Activated T-helper 1 cell treated with anti-CD3 and anti-CD28 coated beads, Interleukin-12 subunit alpha, Interleukin-12 subunit beta, Interleukin-2, Interleukin-4 antibody, amounts not matched to agents 30 ng/mL and 10 ng/mL and 1 ng/mL, durations not matched to agents 14 hours and 24 hours and 36 hours (primary cell): ENCODE results near the gene PPP1R1C. TPM values are rescaled to one million over a fixed set of nuclear protein-coding genes. Genes with fewer than 3 reads are reported as not detected.
A peak's percentile ranks its signal among the peaks of the same experiment; 100 is the strongest.
"Not testable (repeated sequence)": the region's sequence is repeated elsewhere in the genome, so short reads cannot be mapped to it uniquely, and the experiment has no call there.

Source experiments
- DNase-seq: peaks from one replicate; pipeline ENCODE4 v3.0.0; 2021; ENCODE audit warnings: low spot score
- H3K27ac Mint-ChIP-seq: one replicate; pipeline ENCODE4 v1.8.0; 2021; ENCODE audit warnings: mild to moderate bottlenecking, mixed read lengths
- H3K27me3 Mint-ChIP-seq: one replicate; pipeline ENCODE4 v1.8.0; 2022; ENCODE audit warnings: mild to moderate bottlenecking, moderate library complexity, mixed read lengths; ENCODE audit not compliant: insufficient read depth
- H3K36me3 Mint-ChIP-seq: one replicate; pipeline ENCODE4 v1.8.0; 2021; ENCODE audit warnings: low read depth, mixed read lengths
- H3K4me1 Mint-ChIP-seq: one replicate; pipeline ENCODE4 v1.8.0; 2021; ENCODE audit warnings: low read depth, mixed read lengths
- H3K4me3 Mint-ChIP-seq: one replicate; pipeline ENCODE4 v1.8.0; 2021; ENCODE audit warnings: mild to moderate bottlenecking, moderate library complexity, mixed read lengths
- H3K9me3 Mint-ChIP-seq: one replicate; pipeline ENCODE4 v1.8.0; 2021; ENCODE audit warnings: mixed read lengths
- intact Hi-C: fragments of 100-400 bp; cut with micrococcal nuclease; formaldehyde crosslinking; loops from one replicate; pipeline ENCODE4 v1.15.1; 2024
- total RNA-seq: library from RNA; stranded (reverse); gene quantifications from 2 replicates; pipeline ENCODE4 v1.2.3, GENCODE V29; 2022

PPP1R1C gene
- total RNA-seq, 1 donor from 2014 or later: not detected

DNA sequence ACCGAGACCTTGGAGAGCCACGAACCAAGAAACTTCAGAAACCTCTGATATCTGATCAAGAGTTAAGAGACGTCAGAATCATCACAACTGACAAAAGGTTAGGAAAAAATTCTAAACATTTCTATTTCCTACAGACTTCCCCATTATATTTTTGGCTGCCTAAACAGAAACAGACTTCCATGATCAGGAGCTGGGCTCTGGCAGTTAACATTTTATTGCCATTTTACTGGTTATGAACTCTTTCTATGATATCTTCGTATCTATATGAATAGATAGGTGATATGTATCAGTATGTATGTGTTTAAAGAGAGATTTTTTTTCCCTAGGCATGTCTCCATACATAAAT is 31.1 kb upstream of the PPP1R1C start:
- DNase-seq: no peak
- H3K4me1 Mint-ChIP-seq: peaks cover 21% of the 10 kb centered on the region
- H3K27ac Mint-ChIP-seq: no peak overlapping the region
- peak overlapping the region; percentile 47 for H3K4me3 Mint-ChIP-seq
- peaks cover 20% of the 10 kb centered on the region for H3K27me3 Mint-ChIP-seq
- no peaks in the 10 kb centered on the region for H3K9me3 Mint-ChIP-seq
- H3K36me3 Mint-ChIP-seq: no peaks in the 10 kb centered on the region
- intact Hi-C loops: loop anchor here (1.0 to 5.0 kb wide), 4 partner anchors 52 to 972 kb away; partner anchors contain the start of gene UBE2E3

GRCh38 chr2:181955010-181955409 is 30.6 kb upstream of the PPP1R1C start:
- peaks cover 21% of the 10 kb centered on the region for H3K4me1 Mint-ChIP-seq
- no peak overlapping the region for H3K27ac Mint-ChIP-seq
- no peak for DNase-seq
- H3K27me3 Mint-ChIP-seq: peaks cover 19% of the 10 kb centered on the region
- H3K36me3 Mint-ChIP-seq: no peaks in the 10 kb centered on the region
- H3K4me3 Mint-ChIP-seq: no peak overlapping the region
- no peaks in the 10 kb centered on the region for H3K9me3 Mint-ChIP-seq
- intact Hi-C loops: loop anchor here (2.0 kb wide), 1 partner anchor 52 kb away; no protein-coding TSS in a partner anchor

- not testable (repeated sequence) for H3K27ac Mint-ChIP-seq, DNase-seq, H3K9me3 Mint-ChIP-seq, H3K36me3 Mint-ChIP-seq, H3K4me3 Mint-ChIP-seq
- Mint-ChIP-seq H3K4me1 (peaks cover 21% of the 10 kb centered on the region), H3K27me3 (peaks cover 17% of the 10 kb centered on the region)
- intact Hi-C loops: loop anchor here (2.0 kb wide), 1 partner anchor 53 kb away; no protein-coding TSS in a partner anchor
Observed at GRCh38 chr2:181955866-181956265, 29.8 kb upstream of the PPP1R1C start.

GRCh38 chr2:181957668-181958067 is 28.0 kb upstream of the PPP1R1C start:
- intact Hi-C loops: no loop called here
- no peak overlapping the region for H3K27ac Mint-ChIP-seq
- no peaks in the 10 kb centered on the region for H3K9me3 Mint-ChIP-seq
- no peaks in the 10 kb centered on the region for H3K36me3 Mint-ChIP-seq
- H3K4me1 Mint-ChIP-seq: peaks cover 21% of the 10 kb centered on the region
- peaks cover 17% of the 10 kb centered on the region for H3K27me3 Mint-ChIP-seq
- no peak overlapping the region for H3K4me3 Mint-ChIP-seq
- no peak for DNase-seq

GRCh38 chr2:181958726-181959125 is 26.9 kb upstream of the PPP1R1C start:
- Mint-ChIP-seq H3K4me1 (peaks cover 17% of the 10 kb centered on the region), H3K27me3 (peaks cover 10% of the 10 kb centered on the region), H3K9me3 (no peaks in the 10 kb centered on the region), H3K27ac (no peak overlapping the region), H3K36me3 (no peaks in the 10 kb centered on the region), H3K4me3 (no peak overlapping the region)
- DNase-seq: no peak
- intact Hi-C loops: no loop called here

- intact Hi-C loops: no loop called here
- no peak overlapping the region for H3K4me3 Mint-ChIP-seq
- DNase-seq: no peak
- no peak overlapping the region for H3K27ac Mint-ChIP-seq
- peaks cover 9% of the 10 kb centered on the region for H3K27me3 Mint-ChIP-seq
- H3K36me3 Mint-ChIP-seq: no peaks in the 10 kb centered on the region
- H3K4me1 Mint-ChIP-seq: peaks cover 9% of the 10 kb centered on the region
- no peaks in the 10 kb centered on the region for H3K9me3 Mint-ChIP-seq
Observed at GRCh38 chr2:181959508-181959907, 26.1 kb upstream of the PPP1R1C start.

DNA sequence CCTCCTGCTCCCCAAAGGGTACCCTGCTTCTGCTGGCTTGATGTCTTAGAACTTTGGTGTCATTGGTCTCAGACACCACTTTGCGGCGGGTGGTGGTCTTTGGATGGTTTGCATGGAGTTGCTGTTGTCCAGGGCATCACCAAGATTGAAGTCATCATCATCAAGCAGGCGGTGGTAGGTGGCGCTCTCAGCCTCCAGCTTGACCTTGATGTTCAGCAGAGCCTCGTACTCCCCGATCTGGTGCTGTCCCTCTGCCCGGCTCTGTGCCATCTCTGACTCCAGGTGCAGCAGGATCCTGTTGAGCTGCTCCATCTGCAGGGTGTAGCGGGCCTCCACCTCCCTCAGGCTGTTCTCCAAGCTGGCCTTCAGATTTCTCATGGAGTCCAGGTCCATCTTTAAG is 24.5 kb upstream of the PPP1R1C start:
- H3K9me3 Mint-ChIP-seq, intact Hi-C loops, H3K4me1 Mint-ChIP-seq, DNase-seq, H3K4me3 Mint-ChIP-seq, H3K27ac Mint-ChIP-seq, H3K27me3 Mint-ChIP-seq, H3K36me3 Mint-ChIP-seq: not testable (repeated sequence)

GRCh38 chr2:181962142-181962541 is 23.5 kb upstream of the PPP1R1C start:
- no peak overlapping the region for H3K4me3 Mint-ChIP-seq

GRCh38 chr2:181970160-181970794 is 15.4 kb upstream of the PPP1R1C start:
- no peaks in the 10 kb centered on the region for H3K36me3 Mint-ChIP-seq
- H3K9me3 Mint-ChIP-seq: no peaks in the 10 kb centered on the region
- intact Hi-C loops: no loop called here
- H3K27ac Mint-ChIP-seq: no peak overlapping the region
- no peak overlapping the region for H3K4me3 Mint-ChIP-seq
- DNase-seq: no peak
- no peaks in the 10 kb centered on the region for H3K4me1 Mint-ChIP-seq
- peaks cover 8% of the 10 kb centered on the region for H3K27me3 Mint-ChIP-seq

More at GRCh38 chr2:181962142-181962541, 23.5 kb upstream of the PPP1R1C start:
- intact Hi-C loops: no loop called here
- Mint-ChIP-seq H3K27me3 (peaks cover 11% of the 10 kb centered on the region), H3K9me3 (no peaks in the 10 kb centered on the region), H3K4me1 (no peaks in the 10 kb centered on the region), H3K27ac (no peak overlapping the region), H3K36me3 (no peaks in the 10 kb centered on the region)
- no peak for DNase-seq

DNA sequence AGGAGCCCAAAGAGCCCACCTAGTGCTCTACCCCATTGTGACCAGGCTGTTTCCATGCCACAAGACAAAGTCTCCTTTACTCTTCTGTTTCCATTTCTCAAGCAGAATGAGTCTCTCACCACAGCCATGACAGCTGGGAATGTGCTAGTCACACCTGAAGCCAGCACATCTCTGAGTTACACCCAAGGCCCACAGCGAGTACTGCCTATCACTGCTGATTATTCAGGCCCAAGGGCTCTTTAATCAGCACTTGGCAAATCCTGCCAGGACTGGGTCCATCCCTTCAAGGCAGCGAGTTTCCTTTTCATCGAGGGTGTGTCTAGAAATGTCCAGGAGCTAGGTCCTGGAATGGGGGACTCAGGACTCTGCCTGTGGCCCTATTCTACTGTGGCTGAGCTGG is 14.6 kb upstream of the PPP1R1C start:
- Mint-ChIP-seq H3K36me3 (no peaks in the 10 kb centered on the region), H3K27ac (no peak overlapping the region), H3K4me1 (no peaks in the 10 kb centered on the region), H3K9me3 (no peaks in the 10 kb centered on the region), H3K27me3 (peaks cover 8% of the 10 kb centered on the region), H3K4me3 (no peak overlapping the region)
- DNase-seq: no peak
- intact Hi-C loops: no loop called here

DNA sequence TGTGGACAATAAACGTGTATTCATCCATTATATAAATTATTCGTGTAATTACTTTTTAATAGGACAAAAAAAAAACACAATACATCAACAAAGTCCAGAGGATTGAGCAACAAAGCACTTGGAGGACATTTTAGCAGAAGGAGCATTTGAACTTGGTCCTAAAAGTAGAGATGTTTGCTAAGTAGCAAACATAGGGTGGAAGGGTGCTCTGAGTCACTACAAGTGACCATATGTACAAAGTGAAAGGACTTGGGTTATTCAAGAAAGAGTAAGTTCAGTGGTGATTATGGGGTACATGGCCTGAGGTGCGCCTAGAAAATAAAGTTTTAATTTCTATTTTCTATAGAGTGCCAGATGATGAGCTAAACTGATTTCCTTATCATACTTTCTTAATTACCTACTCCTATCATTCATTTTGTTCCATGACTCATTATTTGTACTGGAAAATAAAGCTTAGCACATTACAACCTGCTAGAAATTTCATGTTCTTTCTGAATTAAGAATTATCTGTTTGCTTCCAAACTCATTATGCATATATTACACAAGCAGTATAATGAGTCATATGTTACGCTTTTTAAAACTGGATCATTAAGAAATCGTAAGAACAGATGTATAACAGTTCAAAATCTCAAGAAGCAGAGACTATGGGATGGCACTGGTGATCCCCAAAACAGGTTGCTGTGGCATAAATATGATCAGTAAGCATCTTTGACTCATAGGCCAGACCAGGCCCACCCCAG is 13.1 kb upstream of the PPP1R1C start:
- DNase-seq: no peak
- Mint-ChIP-seq H3K4me3 (no peak overlapping the region), H3K36me3 (no peaks in the 10 kb centered on the region), H3K27ac (no peak overlapping the region), H3K9me3 (no peaks in the 10 kb centered on the region), H3K27me3 (peaks cover 6% of the 10 kb centered on the region), H3K4me1 (no peaks in the 10 kb centered on the region)
- intact Hi-C loops: no loop called here

DNA sequence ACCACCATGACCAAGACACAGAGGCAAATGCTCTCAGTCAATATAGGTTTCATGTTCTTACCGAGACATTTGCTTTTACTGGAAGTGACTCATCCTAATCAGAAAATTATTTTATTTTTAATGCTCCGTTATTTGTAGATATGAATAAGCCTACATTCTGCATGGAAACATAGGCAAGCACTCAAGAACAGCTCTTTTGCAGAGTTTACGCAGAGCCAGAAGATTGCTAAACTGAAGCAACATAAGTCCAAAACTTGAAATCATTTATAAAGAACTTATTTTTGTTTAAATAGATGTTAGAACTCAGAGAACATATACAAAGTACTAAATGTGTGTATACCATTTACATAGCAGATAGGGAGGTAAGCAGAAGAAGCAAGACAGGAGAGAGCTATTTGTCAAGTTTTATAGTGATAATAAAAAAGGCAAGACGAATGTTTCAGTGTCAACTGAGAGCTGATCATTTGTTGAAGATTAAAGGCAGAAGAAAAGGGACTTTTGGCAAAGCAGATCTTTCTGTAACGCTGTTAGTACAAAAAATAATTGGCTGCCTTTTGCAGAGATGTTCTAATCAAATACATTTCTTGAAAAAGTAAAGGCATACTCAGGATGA is 12.4 kb upstream of the PPP1R1C start:
- no peak for DNase-seq
- Mint-ChIP-seq H3K4me3 (no peak overlapping the region), H3K36me3 (no peaks in the 10 kb centered on the region), H3K4me1 (no peaks in the 10 kb centered on the region), H3K27ac (no peak overlapping the region), H3K9me3 (no peaks in the 10 kb centered on the region), H3K27me3 (peaks cover 5% of the 10 kb centered on the region)
- intact Hi-C loops: no loop called here

- DNase-seq: no peak
- no peak overlapping the region for H3K27ac Mint-ChIP-seq
- H3K4me1 Mint-ChIP-seq: no peaks in the 10 kb centered on the region
- intact Hi-C loops: no loop called here
- H3K4me3 Mint-ChIP-seq: no peak overlapping the region
- no peaks in the 10 kb centered on the region for H3K27me3 Mint-ChIP-seq
- H3K36me3 Mint-ChIP-seq: no peaks in the 10 kb centered on the region
- no peaks in the 10 kb centered on the region for H3K9me3 Mint-ChIP-seq
Observed at GRCh38 chr2:181977661-181978350, 7.8 kb upstream of the PPP1R1C start.
